DOHH2 (cell line): ENCODE measurements around the gene TGM4.

Source experiments
- H3F3A ChIP-seq: fragments of 200-600 bp; sonication (generic), shearing (Covaris generic); 2 replicates; pipeline ENCODE4 v1.6.0; 2016; ENCODE audit warnings: antibody characterized with exemption, mild to moderate bottlenecking; ENCODE audit not compliant: control insufficient read depth, insufficient read depth
- H3K27ac ChIP-seq: fragments of 200-600 bp; sonication (generic); 2 replicates; pipeline ENCODE4 v1.5.1; 2014; ENCODE audit warnings: low read depth, mild to moderate bottlenecking, low read length, moderate library complexity
- H3K27me3 ChIP-seq: fragments of 200-600 bp; sonication (generic); 2 replicates; pipeline ENCODE4 v1.6.1; 2014; ENCODE audit warnings: mild to moderate bottlenecking, low read length, mixed read lengths; ENCODE audit not compliant: control insufficient read depth
- H3K36me3 ChIP-seq: fragments of 200-600 bp; sonication (generic); 2 replicates; pipeline ENCODE4 v1.6.1; 2014; ENCODE audit warnings: mild to moderate bottlenecking, low read length, moderate library complexity, mixed read lengths; ENCODE audit not compliant: control insufficient read depth
- H3K4me1 ChIP-seq: fragments of 200-600 bp; sonication (generic); 2 replicates; pipeline ENCODE4 v1.6.1; 2014; ENCODE audit warnings: mild to moderate bottlenecking, low read length, mixed read lengths; ENCODE audit not compliant: control insufficient read depth
- H3K4me2 ChIP-seq: fragments of 200-600 bp; sonication (generic); 2 replicates; pipeline ENCODE4 v1.6.0; 2014; ENCODE audit warnings: mild to moderate bottlenecking, low read length, moderate library complexity
- H3K4me3 ChIP-seq: fragments of 200-600 bp; sonication (generic); 2 replicates; pipeline ENCODE4 v1.5.1; 2014; ENCODE audit warnings: mild to moderate bottlenecking, low read length, mixed read lengths
- H3K79me2 ChIP-seq: fragments of 200-600 bp; sonication (generic); 2 replicates; pipeline ENCODE4 v1.6.1; 2014; ENCODE audit warnings: mild to moderate bottlenecking, low read length, mixed read lengths; ENCODE audit not compliant: control insufficient read depth
- H3K9me2 ChIP-seq: fragments of 200-600 bp; sonication (generic); replicated peaks from 2 replicates; pipeline ENCODE4 v1.6.1; 2014; ENCODE audit warnings: mild to moderate bottlenecking, low read length, mixed read lengths; ENCODE audit not compliant: control insufficient read depth
- H3K9me3 ChIP-seq: fragments of 200-600 bp; sonication (generic); 2 replicates; pipeline ENCODE4 v1.6.1; 2014; ENCODE audit warnings: antibody characterized with exemption, low read length, mixed read lengths; ENCODE audit not compliant: control insufficient read depth, insufficient read depth
- H4K20me1 ChIP-seq: fragments of 200-600 bp; sonication (generic); 2 replicates; pipeline ENCODE4 v1.6.0; 2014; ENCODE audit warnings: low read depth, mild to moderate bottlenecking, antibody characterized with exemption, low read length, moderate library complexity; ENCODE audit not compliant: control insufficient read depth, insufficient read depth
- EZH2phosphoT487 ChIP-seq: fragments of 200-600 bp; sonication (generic); IDR thresholded peaks from 2 replicates; pipeline ENCODE4 v1.6.1; 2017; ENCODE audit warnings: borderline replicate concordance, mild to moderate bottlenecking, antibody characterized with exemption, low read length, moderate library complexity, mixed read lengths
- TF ChIP-seq, protein P1 (sequence below): fragments of 200-600 bp; sonication (generic); IDR thresholded peaks from one replicate; pipeline ENCODE4 v1.5.1; 2014; ENCODE audit warnings: antibody characterized with exemption, mild to moderate bottlenecking, low read depth, low read length; ENCODE audit not compliant: poor library complexity, severe bottlenecking

TGM4 gene

DNA sequence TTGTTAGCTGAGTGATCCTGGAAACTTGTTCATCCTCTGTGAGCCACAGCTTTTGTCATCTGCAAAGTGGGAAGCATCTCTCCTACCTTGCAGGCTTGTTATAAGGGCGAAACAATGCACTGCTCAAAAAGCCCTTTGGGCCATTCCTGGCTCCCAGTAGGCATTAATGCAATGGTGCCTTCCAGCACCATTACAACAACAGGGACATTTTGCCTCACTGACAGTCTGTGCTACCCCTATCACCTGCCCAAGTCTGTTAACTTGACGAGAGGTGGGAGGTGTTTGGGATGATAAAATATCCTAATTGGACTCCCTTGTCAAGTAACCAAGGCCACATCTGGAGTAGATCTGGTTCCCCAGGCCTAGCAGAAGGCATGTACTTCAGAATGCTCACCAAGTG lies 57.4 kb downstream of the TGM4 start:
- H3K27me3 ChIP-seq = no peaks in the 10 kb centered on the region

DNA sequence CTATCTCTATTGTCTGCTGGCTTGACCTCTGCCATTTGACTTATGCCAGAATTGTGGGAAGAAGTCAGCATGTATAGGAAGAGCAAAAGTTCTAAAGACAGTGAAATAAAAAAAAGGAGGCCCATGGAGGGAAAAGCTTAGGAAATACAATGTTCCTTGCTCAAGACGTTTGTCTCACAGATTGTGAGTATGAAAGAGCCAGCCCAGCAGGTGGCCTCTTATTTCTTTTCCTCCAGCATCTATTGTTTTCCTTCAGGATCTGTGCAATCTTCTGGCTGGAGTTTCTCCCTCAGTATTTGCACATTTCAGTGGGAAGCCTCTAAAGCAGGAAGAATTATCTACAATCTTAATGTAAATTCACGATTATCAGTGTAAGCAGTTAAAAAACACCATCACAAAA lies 57.9 kb downstream of the TGM4 start:
- Histone ChIP-seq H3K4me1 (no peaks in the 10 kb centered on the region), H3K27me3 (no peaks in the 10 kb centered on the region), H3K36me3 (peaks cover 27% of the 10 kb centered on the region), H3K4me2 (no peak overlapping the region), H3K4me3 (no peak overlapping the region), H3K79me2 (no peaks in the 10 kb centered on the region), H3K9me2 (no peaks in the 10 kb centered on the region), H3K9me3 (no peaks in the 10 kb centered on the region), H3F3A (no peaks in the 10 kb centered on the region), H3K27ac (no peak overlapping the region), H4K20me1 (no peaks in the 10 kb centered on the region)
- TF ChIP-seq, protein P1, sequence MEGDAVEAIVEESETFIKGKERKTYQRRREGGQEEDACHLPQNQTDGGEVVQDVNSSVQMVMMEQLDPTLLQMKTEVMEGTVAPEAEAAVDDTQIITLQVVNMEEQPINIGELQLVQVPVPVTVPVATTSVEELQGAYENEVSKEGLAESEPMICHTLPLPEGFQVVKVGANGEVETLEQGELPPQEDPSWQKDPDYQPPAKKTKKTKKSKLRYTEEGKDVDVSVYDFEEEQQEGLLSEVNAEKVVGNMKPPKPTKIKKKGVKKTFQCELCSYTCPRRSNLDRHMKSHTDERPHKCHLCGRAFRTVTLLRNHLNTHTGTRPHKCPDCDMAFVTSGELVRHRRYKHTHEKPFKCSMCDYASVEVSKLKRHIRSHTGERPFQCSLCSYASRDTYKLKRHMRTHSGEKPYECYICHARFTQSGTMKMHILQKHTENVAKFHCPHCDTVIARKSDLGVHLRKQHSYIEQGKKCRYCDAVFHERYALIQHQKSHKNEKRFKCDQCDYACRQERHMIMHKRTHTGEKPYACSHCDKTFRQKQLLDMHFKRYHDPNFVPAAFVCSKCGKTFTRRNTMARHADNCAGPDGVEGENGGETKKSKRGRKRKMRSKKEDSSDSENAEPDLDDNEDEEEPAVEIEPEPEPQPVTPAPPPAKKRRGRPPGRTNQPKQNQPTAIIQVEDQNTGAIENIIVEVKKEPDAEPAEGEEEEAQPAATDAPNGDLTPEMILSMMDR = no peak
- no peak for TF ChIP-seq EZH2phosphoT487

More for the DNA sequence above, 57.4 kb downstream of the TGM4 start:
- no peaks in the 10 kb centered on the region for H3K4me1 ChIP-seq
- no peak for TF ChIP-seq EZH2phosphoT487
- TF ChIP-seq, protein P1 = no peak
- no peak overlapping the region for H3K4me2 ChIP-seq
- no peaks in the 10 kb centered on the region for H4K20me1 ChIP-seq
- no peaks in the 10 kb centered on the region for H3K9me3 ChIP-seq
- H3K36me3 ChIP-seq = peaks cover 30% of the 10 kb centered on the region
- H3K27ac ChIP-seq = no peak overlapping the region
- no peaks in the 10 kb centered on the region for H3K79me2 ChIP-seq
- H3F3A ChIP-seq = no peaks in the 10 kb centered on the region
- H3K4me3 ChIP-seq = no peak overlapping the region
- no peaks in the 10 kb centered on the region for H3K9me2 ChIP-seq

DNA sequence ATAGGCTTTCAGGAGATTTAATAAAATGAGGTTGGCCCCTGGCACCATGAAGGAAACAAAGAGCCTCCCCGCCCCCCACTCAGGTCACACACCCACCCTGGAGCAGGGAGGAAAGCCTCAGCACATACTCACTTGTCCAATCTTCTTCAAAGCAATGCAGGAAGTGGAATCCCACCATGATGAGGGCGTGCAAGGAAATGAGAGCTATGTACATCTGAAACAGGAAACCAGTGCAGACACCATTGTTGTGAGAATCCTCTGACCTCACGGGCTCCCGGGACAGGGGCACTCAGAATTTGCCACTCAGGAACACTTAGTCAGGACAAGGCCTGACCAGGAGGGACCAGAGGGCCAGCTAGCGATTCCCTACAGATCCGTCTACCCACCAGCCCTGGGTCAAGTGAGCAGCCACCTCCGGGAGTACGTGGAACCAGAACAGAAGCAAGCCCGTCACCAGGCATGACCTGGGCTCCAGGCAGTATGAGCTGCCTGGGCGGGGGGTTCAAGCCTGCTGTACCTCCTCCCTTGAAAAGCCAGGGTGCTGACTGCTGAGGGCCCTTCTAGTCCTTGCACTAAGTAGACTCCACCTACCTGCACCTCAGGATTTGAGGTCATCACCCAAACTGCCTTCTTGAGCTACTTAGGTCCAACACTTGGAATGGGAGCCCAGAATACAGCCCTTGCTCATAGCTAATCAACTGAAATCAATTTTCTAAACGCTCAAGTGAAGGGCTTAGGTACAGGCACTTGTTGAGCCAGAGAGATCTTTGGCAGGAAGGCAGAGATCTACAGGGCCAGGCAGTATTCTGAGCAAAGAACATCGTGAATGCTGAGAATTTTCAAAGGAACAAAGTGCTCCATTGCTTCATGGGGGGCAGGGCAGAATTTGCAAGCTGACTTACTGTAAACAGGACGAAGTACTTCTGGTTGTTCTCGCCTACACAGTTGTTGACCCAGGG lies 58.9 kb downstream of the TGM4 start:
- no peak overlapping the region for H3K4me3 ChIP-seq
- peaks cover 26% of the 10 kb centered on the region for H3K36me3 ChIP-seq

More for the DNA sequence above, 58.9 kb downstream of the TGM4 start:
- no peak for TF ChIP-seq EZH2phosphoT487
- TF ChIP-seq, protein P1 = no peak
- Histone ChIP-seq H3K9me2 (no peaks in the 10 kb centered on the region), H3F3A (no peaks in the 10 kb centered on the region), H4K20me1 (no peaks in the 10 kb centered on the region), H3K79me2 (no peaks in the 10 kb centered on the region), H3K4me2 (no peak overlapping the region), H3K27me3 (no peaks in the 10 kb centered on the region), H3K27ac (no peak overlapping the region), H3K9me3 (no peaks in the 10 kb centered on the region), H3K4me1 (no peaks in the 10 kb centered on the region)
